ENCODE results near the gene GPX5. TPM values are rescaled to one million over a fixed set of nuclear protein-coding genes. Genes with fewer than 3 reads are reported as not detected.
"Not testable (repeated sequence)": the region's sequence is repeated elsewhere in the genome, so short reads cannot be mapped to it uniquely, and the experiment has no call there.

Gene GPX5
- total RNA-seq, 1 experiment from 2014 or later, result not detected

DNA sequence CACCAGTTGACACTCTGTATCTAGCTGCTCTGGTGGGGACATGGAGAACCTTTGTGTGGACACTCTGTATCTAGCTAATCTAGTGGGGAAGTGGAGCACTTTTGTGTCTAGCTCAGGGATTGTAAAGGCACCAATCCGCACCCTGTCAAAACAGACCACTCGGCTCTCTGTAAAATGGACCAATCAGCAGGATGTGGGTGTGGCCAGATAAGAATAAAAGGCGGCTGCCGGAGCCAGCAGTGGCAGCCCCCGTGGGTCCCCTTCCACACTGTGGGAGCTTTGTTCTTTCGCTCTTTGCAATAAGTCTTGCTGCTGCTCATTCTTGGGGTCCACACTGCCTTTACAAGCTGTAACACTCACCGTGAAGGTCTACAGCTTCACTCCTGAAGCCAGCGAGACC lies 13.3 kb upstream of the GPX5 start:
- DNase-seq (ENCODE audit: low spot score), result not testable (repeated sequence)

DNA sequence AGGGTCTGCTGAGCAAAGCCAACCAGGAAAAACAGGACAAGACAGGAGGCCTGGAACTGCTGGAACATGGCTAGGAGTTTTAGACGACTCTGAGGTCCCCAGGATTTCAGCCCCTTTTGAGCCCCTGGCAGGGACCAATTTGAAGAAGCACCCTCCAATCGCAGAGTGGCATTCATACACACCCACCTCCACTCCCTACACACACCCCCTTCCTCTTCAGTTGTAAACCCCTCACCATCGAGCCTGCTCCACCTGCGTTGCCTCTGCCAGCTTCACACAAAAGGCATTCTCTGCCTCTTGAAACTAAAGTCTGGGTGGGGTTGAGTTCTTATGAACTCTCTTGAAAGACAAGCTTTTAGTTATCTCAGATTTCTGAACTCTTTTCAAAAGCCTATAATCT lies 10.0 kb upstream of the GPX5 start, which contains the start of gene GPX6:
Gene GPX6 (minus strand): TSS at position 118 of the 400 bp plus-strand sequence. CDS start 50 bp downstream, at position 68.
- no peak for DNase-seq (ENCODE audit: low spot score)

DNA sequence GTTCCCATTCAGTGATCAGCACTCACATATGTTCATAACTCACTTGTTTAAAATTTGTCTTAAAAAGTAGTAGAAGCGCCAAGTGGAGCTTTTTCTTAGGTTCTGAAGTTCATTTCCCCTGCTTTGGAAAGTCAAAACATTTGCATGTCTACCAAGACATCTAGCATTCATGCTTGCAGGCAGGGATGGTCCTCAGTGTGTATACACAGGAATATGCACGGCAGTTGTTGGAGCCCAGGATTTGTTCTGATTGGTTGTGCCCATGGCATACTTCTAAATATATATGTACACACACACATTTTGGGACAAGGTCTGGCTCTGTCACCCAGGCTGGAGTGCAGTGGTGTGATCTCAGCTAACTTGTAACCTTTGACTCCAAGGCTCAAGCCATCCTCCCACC lies 7.7 kb upstream of the GPX5 start:
- no peak for DNase-seq (ENCODE audit: low spot score)

DNA sequence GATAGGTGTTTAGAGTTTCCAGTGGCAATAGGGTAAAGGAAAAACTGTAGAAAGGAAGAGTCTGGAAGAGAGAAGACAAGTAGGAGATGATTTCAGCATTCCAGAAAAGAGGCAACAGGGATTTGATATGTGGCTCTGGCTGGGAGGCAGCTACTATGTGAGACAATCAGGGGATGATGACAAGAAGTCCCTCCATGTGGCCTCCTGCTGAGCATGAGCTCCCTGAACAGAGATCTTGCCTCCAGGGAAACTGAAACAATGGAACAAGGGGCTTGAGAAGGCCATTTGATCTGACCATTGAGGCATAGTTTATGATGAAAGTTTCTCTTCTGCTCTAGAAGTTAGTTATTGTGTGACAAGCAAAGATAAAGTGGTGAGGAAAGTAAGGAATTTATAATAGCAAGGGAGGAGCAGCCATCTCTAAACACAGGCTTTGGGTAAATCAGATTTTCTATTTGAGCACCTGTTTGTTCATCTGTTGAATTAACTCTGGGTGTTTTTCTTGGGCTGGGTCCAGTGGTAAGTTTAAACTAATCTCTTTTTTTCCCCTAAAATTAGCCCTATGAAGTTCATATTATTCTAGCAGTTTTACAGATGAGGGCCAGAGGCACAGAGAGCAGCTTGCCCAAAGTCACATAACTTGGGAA lies 3.0 kb upstream of the GPX5 start:
- DNase-seq (ENCODE audit: low spot score), result no peak

DNA sequence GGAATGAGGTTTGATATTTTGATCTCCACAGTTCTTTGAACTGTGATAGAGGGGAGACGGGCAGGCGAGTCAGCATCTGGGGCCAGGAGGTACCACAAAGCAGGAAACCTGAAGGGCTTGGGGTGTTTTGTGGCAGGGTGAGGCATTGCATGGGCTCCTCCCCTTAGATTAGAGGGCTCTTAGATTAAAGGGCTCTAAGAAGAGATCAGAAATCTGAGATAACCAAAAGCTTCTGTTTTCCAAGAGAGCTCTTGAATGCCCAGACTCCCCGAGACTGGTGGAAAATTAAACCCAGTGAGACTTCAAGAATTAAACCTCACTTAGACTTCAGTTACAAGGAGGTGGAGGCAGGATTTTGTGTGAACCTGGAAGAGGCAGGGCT lies 2.4 kb upstream of the GPX5 start:
- no peak for DNase-seq (ENCODE audit: low spot score)

DNA sequence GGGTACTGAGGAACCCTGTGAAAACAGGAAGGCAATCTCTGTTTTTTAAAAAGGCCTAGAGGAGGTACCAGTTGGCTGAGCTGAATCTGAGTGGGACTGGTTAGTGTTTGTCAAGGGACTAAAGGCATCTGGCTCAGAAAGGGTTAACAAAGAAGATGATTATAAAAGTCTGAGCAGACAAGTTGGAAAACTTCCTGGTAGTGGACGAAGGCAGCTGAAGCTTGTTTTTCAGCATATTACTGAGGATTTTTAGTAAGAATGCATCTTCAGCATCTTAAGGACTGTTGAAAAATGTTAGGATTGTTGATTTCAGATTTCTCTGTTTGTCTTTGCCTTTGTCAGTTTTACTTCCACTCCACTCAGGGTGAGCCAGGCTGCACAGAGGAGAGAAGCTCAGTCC lies 5.1 kb downstream of the GPX5 start:
- no peak for DNase-seq (ENCODE audit: low spot score)

DNA sequence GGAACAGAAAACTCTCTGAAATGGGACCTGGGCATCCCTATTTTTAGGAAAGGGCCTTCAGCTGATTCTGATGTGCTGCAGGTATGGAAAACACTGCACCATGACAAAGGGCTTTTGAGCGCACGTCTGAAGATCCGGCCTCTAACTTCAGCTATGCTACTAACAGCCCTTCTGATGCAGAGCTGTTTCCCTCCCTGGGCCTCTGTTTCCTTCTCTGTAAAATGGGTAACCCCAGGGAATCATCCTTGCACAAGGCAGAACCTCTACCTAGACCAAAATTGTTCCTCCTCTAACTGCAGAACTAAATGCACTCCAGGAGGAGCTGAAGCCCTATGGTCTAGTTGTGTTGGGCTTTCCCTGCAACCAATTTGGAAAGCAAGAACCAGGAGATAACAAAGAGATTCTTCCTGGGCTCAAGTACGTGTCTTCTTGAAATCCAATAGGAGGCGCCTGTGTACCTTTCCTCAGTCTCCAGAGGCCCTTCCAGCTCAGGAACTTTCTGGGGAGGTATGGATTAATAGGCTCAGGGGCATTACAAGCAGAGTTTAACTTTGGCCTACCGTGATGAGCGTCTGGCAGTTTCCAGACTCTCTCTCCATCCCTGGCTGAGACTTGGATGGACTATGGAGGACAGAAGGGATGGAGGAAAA lies 5.9 kb downstream of the GPX5 start:
- DNase-seq (ENCODE audit: low spot score), result no peak

DNA sequence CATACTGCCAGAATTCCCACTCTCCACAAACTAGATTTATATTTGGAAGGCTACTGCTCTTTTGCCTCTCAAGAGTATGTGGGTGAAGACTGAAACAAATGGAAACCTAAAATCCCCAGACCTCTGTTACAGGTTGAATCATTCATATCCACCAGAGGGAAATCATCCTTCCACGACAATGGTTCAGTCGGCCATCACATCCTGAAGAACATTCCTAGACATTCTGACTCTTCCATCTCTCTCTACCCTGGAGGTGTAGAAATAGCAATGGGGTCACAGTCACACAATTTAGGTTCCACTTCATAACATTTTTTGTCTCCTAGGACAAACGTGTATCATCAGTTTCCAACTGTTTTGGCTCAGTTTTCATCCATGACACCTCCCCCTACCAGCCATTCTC lies 8.6 kb downstream of the GPX5 start:
- DNase-seq (ENCODE audit: low spot score), result no peak

DNA sequence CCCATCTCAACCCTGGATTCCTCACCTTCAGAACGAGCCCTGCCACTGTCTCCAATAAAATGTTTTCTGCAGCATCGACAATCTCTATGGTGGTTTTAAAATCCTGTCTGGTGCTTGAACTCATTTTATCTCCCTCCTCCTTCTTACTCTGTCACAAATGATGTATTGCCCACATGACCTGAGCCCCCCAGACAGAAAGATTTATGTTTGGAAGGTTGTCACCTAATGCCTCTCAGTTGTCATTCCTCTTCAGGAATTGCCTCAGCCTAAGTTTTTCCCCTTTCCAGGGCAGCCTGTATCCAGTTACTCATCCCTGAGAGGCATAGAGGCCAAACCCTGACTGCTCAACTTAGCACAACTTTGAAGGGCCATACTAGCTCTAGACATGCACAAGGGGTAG lies 9.2 kb downstream of the GPX5 start:
- no peak for DNase-seq (ENCODE audit: low spot score)

DNA sequence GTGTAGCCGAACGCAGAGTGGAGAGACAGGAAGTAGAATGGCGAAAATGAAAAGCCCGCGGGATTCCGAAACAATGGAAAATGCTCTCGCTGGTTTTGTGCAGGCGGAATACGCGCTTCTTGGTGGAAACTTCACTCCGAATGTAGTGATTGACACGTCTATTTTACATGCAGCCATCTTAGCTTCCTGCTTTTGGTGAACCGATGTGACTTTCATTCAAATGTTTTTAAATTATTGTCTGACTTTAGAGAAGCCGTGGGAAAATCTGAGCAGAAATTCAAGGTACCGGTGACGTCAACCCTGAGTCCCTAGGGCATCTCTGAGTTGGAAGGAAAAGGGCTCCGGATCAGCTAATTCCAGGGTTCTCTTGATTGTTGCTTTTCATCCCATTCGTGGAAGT lies 11.4 kb downstream of the GPX5 start:
- DNase-seq (ENCODE audit: low spot score), result no peak

DNA sequence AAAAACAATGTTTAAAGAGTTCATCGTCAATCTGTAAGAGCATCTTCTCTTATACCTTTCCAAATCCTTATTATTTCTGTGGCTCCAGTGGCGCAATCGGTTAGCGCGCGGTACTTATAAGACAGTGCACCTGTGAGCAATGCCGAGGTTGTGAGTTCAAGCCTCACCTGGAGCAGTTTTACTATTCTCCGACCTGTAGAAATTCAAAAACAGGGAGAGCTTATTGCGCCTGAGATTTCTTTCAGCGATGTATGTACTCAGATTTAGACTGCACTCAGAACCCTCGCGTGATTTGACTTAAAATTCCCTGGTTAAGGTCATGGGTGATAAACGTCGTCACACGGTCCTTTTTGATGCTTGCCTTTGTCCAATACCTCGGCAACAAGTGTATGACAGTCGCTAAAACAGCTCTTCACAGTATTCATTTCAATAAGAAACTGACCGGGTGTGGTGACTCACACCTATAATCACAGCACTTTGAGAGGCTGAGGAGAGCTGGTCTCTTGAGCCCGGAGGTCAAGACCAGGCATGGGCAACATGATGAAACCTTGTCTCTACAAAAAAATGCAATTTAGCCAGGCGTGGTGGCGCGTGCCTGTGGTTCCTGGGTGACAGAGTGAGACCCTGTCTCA lies 11.9 kb downstream of the GPX5 start:
- no peak for DNase-seq (ENCODE audit: low spot score)

DNA sequence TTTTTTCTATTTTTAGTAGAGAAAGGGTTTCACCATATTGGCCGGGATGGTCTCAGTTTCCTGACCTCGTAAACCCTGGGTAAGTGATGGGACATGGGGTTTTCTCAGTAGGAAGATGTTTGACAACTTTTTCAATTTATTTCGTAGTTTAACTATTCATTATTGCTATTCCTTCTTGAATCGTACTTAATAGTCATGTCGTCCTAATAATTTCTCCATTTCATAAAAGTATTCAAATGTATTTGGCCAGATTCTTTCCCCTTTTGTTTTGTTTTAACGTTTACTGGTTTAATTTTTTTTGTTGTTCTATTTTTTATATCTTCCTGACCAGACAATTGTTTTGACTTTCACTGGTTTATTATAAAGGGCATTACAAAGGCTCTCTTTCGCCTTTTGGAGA lies 16.3 kb downstream of the GPX5 start:
- DNase-seq (ENCODE audit: low spot score), result no peak

DNA sequence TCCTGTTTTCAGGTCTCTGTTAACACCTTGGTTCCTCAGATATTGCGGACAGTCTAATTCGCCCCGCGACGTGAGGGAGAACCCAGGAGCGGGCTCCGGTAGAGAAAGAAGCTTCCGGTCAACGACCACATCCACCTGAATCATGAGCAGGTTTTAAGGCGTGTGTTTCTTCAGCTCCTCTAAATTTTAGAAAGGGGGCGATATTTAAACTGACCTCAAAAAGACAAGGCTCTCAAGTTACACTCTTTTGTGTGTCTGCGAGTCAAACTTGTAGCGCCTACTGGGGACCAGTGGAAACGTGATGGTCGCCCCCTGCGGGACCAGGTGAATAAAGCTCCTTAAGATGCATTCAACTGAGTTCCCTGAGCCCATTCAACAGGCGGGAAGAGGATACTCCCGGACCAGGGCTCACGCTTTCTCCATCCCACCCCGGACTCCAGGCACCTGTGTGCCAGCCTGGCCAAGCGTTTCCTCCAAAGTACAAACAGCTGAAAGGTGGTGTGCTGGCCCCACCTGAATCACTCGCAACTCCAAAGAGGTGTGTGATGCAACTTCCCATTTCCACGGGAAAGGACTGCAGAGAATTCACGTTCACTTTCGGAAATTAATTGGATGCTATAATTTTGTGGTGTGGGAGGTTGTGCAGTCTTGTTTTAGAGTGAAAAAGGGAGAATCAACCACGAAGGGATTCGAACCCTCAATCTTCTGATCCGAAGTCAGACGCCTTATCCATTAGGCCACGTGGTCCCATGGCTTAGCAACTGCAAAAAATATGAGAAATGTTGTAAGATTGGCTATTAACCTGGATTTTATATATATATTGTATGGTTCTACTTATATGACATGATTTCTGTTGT lies 17.0 kb downstream of the GPX5 start:
- DNase-seq (ENCODE audit: low spot score), result peak; percentile 92

DNA sequence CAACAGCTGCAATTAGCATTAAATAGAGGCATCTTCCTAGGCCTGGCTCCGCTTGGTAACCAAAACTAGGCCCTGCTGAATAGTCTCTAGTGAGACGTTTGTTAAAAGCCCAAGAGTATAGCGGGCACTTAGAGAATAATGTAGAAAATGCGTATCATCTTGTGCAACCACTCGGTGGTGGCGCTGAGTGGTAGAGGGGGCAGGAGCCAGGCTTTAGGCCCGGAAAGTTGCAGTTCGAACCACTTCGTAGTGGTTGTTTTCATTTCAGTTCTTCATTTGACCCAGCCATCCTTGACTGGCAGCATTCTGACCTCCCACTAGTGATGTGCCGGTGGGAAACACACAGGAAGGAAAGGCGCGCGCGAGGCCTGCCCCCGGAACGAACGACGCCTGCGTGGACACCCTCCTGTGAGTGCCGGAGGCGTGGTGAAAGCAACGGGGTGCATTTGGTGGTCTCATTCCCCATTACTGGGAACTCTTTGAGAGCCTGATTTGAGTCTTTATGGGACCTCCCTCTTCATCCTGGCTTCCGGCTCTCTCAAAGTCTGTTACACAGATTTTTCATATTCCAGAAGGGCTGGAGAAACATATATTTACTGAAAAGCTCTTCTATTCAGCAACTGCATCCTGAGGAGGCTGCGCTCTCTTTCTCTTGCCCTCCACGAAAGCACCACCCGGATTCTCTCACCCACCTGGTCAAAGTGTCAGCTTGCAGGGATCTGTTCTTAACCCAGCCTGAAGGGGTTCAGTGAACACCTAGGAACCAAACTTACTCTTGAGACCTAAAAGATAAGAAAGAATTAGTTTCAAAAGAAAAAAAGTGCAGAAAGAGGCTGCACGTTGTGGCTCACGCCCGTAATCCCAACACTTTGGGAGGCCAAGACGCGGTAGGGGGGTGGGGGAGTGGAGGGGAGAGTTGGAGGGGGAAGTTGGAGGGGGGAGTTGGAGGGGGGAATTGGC lies 18.2 kb downstream of the GPX5 start:
- DNase-seq (ENCODE audit: low spot score), result no peak

DNA sequence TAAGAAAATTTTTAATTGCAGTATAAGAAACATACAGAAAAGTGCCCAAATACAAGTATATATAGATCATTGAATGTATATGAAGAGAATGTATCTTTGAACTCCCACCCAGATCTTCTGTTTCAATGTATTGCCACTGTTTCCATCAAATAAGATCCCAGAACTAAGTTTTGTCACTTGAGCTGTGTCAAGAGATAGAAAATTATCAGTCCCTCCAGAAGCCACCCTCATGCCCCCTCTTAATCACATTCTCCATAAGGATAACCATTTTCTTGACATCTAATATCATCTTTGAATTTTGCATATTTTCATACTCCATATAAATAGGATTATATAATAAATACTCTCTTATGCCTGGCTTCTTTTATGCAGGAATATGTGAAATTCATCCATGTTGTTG lies 20.3 kb downstream of the GPX5 start:
- no peak for DNase-seq (ENCODE audit: low spot score)

DNA sequence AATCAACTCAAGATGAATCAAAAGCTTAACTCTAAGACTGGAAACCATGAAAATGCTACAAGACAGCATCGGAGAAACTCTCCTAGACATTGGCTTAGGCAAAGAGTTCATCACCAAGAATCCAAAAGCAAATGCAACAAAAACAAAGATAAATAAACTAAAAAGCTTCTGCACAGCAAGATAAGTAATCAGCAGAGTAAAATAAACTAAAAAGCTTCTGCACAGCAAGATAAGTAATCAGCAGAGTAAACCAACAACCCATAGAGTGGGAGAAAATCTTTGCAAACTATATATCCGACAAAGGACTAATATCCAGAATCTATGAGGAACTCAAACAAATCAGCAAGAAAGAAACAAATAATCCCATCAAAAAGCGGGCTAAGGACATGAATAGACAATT lies 21.3 kb downstream of the GPX5 start:
- DNase-seq (ENCODE audit: low spot score), result not testable (repeated sequence)

DNA sequence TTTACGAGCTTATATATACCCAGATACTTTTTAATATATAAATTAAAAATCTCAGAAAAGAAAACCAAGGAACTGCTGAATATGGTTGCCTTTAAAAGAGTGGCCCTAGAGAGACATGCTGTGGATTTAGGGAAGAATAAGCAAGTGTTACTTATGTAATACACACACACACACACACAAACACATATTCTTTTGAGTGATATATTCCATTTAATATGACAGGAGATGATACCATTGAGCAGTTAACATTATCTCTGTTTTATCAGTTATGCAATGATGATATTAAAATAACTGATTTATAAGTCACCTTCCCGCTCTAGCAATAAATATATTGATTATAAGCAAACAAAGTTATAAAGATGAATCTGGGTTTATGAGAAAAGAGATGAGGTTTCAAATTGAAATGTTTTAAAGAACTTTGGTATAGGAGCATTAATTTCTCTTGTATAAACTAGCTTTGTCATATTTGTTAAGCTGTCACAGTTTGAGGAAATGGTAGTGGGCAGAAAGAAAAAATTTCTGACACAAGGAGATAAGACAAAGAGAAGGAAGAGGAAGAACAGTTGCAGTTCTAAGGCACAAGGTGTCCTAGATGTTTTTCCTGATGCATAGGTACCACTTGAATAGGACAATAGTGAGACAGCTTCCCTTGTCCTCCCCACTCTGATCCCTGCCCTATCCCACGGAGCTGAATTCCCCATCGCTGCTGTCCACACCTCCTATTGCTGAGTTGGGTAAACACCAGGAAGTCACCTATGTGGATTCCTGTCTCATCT lies 26.4 kb downstream of the GPX5 start:
- no peak for DNase-seq (ENCODE audit: low spot score)

DNA sequence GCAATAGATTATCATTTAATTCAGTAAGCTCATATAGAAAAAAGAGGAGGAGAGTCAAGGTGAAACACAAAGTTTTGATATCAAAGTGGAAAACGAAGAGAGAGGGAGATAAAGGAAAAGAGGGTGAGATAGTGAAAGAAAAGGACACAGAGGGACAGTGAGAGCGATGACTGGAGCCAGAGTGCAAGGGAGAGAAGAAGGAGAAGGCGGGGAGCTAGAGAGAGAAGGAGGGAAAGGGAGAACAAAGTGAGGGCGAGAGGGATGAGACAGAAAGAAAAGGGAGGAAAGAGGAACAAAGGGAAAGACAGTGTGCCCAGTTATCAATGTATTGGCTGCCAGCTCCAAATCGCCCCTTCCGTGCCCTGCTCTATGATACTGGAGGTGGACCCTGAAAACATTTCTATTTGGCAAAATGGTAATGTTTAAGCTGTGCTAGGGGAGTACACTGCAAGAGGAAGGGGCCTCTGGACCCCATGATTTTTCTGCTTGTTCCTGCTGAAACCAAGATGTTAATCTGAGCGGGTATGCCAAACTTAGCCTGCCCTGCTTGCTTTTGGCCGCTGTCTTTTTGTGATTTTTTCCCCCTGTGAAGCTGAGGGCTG lies 27.8 kb downstream of the GPX5 start:
- DNase-seq (ENCODE audit: low spot score), result no peak

DNA sequence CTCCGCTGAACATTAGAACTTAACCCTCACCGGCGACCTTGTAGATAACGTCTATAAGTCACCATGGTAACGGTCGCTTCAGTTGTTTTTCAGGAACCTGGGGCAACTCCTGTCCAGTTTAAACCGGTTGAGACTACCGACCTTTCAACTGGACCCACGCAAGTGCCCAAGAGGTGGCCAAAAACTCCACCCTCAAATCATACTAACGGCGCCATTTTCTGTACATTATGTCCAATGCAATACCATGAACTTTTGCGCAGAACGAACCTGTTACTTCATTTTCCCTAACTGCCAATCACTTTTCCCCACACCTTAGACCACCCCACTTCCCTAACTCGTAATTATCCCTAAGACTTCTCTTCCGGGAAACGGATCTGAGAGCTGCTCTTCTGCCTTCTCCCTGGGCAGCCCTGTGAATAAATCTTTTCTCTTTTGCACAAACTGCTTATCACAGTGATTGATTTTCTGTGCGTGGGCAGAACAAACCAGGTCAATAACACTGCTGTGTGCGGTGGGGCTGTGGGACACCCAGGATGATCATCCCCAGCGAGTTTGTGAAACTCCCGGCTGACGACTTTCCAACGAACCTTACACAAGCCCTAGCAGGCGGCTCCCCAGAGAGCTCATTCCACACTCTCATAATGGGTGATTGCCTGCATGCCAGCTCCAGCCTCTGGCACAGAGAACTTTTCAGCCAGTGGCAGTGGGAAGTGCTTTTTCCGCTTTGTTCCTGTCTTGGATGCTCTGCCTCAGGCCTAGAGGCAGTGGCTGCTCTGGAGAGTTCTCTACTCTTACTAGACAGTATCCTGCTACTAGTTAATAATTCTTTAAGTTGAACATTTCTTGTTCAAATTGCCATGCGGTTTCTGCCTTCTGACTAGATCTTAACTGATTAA lies 28.6 kb downstream of the GPX5 start:
- DNase-seq (ENCODE audit: low spot score), result no peak
